HG03196 (cell line): ENCODE results near the gene FN3KRP.

ENCODE experiments used
- ATAC-seq: cut with Tn5 transposase; IDR thresholded peaks from one replicate; pipeline ENCODE4 v1.9.1; 2021; ENCODE audit not compliant: unreplicated experiment

Gene FN3KRP

DNA sequence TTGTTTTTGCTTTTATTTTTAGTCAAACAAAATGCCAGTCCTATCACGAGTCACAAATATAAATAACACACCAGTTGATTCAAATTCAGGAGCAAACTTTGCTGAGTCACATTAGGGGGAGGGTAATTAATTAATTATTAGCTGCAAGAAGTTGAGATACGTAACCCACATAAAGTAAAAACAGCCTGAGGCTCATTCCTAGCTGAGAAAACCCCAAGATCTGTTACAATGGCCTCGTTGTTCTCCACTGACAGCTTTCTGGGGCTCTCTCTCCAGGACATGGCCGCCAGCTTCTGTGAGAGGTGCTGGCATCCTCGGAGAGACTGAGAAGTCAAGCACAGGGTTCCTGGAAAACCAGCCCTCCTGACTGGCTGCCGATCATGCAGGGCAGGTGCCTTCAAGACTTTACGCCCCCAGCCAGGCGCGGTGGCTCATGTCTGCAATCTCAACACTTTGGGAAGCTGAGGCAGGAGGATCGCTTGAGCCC lies 29.1 kb upstream of the FN3KRP start:
- ATAC-seq = no peak

DNA sequence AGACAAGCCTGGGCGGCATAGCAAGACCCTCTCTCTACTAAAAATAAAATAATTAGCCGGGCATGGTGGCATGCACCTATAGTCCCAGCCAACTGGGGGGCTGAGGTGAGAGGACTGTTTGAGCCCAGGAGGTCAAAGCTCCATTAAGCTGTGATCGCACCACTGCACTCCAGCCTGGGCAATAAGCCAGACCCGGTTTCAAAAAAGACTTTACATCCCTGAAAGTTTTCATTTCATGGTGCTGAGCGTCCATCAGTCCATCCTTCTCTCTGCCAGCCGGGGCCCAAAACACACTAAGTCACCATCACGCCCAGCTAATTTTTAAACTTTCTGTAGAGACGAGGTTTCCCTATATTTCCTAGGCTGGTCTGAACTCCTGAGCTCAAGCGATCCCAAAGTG lies 28.6 kb upstream of the FN3KRP start:
- no peak for ATAC-seq

DNA sequence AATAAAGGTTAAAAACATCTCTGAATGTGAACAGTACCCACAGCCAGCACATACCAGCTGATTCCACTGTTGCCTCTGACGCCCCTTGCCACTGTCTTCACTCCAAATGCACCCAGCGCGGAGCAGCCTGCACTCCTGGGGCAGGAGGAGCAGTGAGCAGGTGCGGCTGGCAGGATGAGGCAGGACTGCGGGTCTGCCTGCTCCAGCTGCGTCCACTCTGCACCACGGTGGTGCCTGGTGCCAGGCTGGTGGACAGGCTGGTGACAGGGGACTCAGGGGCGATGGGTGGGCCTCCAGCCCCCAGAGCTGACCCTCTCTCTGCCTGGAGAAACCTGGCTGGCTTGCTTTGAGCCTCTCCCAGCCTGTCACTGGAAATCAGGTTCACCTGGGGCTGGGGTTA lies 27.4 kb upstream of the FN3KRP start:
- ATAC-seq = no peak

DNA sequence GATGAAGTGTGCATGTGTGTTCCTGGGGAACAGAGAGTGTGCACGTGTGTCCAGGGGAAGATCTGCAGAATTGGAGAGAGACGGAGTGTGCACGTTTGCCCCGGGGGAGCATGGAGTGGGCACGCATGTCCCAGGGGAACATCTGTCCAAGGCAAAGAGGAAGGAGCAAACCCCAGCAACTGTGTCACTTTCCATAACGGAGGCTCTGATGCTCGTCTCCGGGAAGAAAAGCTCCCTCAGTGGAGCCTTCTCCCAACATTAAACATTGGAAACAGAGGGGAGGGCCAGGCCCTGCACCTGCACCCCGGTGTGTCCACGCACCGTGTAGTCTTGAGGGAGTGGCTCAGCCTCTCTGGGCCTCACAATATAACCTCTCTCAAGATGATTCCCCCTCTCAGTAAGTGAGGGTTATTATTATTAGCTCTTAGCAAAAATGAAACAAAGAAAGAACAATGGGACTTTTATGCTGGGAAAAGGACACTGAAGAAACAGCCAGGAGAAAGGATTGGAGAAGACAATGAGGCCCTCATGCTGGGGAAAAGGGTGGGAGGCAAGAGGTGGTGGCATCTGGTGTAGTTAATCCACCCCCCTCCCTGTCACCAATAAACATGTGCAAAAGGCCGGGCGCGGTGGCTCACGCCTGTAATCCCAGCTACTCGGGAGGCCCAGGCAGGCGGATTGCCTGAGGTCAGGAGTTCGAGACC lies 25.6 kb upstream of the FN3KRP start:
- ATAC-seq = no peak

DNA sequence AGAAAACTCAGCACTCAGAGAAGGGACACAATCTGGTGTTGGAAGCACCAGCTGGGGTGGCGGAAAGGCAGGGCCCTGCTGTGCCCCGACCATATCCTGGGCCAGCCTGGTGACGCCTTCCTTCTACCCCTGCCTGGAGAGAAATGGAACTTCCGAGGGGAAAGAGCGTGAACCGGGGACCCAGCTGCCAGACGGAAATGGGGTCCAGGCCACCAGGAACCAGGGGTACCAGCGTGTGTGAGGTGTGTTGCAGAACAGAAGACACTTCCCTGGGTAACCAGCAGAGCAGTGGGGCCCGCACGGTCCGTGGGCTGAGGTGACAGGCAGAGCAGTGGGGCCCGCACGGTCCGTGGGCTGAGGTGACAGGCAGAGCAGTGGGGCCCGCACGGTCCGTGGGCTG lies 24.8 kb upstream of the FN3KRP start:
- no peak for ATAC-seq

DNA sequence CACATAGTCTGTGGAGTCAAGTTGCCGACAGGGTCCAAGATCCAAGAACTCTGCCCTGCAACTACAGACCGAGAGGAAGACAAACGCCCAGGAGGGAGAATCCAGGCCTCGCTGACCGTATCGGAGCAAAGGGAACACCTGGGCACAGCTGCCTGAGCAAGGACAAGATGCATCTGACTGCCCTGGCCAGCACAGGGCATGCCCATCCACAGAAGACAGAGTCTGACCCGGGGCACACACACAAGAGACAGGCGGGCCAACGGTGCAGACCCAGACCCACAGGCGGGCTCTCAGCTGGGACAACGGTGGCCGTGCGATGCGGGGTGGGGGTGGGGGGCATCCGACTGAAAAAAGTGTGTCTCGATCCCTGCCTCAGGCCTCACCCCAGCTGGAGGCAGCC lies 24.2 kb upstream of the FN3KRP start:
- no peak for ATAC-seq

DNA sequence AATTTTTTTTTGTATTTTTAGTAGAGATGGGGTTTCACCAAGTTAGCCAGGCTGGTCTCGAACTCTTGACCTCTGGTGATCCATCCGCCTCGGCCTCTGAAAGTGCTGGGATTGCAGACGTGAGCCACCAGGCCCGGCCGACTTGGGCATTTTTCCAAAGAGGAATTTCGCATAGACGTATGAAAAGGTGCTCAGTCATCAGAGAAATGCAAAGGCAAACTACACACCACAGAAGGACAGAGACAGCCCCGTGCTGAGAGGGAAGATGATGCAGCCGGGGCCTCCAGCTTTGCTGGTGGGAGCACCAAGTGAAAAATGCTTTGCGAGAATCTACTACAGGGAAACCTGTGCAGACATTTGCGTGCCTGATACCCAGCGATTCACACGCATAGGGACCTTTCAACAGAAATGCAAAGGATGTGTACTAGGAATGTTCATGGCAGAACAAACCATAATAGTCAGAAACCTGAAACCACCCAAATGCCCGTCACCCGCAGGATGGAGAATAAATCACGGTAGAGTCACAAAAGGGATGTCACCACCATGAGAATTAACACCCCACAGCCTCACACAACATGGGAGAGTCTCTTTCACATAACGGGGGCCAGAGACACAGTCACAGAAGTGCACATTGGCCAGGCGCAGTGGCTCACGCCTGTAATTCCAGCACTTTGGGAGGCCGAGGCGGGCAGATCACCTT lies 23.2 kb upstream of the FN3KRP start:
- ATAC-seq = no peak

DNA sequence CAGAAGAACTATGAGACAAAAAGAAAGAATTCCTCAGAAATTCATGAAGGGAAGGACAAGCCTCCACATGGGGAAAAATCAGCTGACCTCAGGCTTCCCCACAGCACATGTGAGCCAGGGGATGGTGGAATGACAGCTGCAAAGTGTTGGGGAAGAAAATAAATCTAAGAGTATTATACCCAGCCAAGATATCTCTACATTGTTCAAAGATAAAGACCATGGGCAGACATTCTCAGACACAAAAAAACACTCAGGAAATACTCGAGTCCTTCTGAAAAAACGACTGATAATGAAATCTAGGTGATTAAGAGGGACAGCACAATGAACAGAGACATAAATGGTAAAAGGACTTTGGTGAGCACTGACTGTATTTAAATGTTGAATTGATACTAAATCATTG lies 21.9 kb upstream of the FN3KRP start:
- ATAC-seq = no peak

DNA sequence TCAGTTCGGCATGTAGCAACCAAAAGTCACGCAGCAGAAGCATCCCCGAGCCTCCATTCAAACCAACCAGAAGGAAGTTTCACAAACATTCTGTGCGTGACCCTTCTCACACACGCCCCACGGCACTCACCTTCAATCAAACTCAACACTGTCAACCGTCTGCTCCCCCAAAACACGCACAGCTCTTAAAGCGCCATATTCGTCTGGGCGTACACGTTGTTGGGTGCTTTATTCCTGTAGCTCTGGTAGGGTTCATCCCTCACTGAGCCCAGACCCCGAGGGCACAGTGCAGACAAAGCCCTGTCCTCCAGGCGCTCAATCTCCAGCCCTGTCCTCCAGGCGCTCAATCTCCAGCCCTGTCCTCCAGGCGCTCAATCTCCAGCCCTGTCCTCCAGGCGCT lies 20.2 kb upstream of the FN3KRP start:
- no peak for ATAC-seq

DNA sequence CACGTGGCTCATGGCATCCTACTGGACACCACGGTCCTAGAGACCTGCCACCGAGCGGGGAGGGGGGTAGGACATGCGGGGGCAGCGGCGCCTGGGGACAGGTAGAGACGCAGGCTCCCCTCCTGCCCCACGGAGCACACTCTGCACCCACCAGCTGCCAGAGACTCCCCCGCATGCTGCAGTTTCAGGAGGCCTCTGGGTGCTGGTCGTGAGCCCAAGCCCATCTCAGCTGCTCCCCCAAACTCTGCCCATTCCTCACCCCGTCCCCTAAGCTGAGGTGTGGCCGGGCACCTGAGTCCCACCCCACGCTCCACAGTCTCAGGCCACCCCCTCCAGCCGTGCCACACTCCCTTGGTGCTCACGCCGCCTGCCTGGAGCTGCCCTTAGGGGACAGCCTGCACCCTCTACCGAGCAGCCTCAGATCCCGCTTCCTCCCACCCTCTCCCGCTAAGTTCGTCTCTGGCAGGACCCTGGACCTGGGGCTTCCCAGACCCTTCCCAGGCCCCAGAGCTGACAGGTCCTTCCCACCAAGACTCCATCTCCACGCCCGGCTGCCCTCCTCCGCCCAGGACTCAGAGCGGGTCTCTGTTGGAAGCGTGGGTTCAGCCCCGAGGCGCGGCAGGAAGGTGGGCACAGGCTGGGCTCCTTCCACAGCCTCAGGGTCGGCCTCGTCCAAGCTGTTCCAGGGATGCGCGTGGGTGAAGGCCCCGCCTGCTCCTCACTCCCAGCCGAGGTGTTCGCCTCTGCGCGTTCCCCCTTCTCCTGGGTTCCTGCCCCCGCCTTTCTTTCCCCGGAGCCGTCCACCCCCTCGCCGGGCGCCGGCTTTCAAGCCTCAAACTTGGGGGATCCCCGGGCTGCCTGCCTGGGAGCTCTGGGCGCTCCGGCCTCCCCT lies 19.3 kb upstream of the FN3KRP start:
- ATAC-seq = no peak

DNA sequence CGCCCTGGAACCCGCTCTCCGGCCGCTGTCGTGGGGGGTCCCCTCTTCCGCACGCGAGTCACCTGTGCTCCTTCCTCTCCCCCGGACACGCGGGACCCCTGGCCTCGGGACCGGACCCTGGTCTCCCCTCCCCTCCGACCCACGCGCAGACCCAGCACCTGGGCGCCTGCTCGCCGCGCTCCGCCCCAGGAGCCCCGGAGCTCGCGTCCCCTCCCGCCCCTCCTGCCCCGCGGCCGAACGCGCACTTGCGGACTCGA lies 18.8 kb upstream of the FN3KRP start:
- peak; percentile 7 for ATAC-seq

DNA sequence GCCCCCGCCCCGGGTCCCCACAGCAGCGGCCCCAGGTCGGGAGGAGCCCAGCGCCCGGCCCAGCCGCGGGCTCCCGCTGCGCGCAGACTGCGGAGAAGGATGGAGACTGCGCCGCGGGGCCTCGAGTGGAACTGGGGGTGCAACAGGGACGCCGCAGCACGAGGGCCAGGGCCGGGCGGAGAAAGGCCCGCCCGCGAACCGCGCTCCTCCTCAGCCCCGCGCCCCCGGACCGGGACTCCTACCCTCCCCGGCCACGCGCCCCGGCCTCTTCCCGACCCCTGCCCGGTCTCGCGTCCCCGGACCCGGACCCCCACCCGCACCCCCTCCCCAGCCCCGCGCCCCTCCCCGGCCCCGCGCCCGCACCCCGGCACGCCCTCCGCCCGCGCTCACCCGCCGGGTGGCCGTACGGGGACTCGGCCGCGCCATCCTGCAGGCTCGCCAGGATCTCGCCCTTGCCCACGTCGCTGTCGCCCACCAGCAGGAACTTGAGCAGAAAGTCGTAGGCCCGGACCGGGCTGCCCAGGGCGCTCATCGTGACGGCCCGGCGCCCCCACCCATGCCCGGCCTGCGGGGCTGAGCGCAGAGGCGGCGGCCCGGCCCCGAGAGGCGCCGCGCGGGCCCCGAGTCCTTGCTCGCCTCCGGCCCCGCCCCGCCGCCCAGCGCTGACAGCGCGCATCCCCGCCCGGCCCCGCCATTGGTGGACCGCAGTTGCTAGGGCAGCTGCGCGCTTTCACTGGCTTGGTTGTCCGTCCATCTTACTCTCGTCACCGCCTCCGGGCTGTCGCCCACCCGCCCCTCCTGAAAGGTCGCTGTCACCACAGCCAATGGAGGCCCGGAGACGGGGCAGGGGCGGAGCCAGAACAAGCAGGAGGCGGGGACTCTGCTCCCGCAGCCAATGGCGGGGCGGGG lies 18.2 kb upstream of the FN3KRP start, which contains the start of gene RAB40B:
TSS of gene RAB40B (minus strand) at position 634 of the 909 bp plus-strand sequence. CDS start at position 532, 102 bp downstream.
- ATAC-seq = peak; percentile 94

DNA sequence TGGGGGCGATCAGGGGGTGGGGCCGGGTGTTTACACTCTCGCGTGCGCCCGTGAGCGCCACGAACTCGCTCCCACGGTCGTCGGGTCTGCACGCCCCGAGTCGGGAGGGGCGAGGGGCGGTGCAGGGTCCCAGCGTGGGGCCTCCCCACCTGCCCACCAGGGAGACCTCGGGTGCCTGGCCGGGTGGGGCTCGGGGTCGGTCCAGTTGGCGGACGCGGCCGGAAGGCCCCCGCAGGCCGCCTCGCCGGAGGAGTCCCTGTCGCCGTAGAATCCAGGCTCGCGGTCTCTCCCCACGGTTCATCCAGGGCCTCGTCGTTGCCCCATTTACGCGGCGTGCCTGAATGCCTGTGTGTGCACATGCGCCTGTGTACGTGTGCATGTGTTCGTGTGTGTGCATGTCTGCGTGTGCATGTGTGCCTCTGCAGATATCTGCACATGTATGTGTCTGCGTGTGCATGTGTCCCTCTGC lies 17.5 kb upstream of the FN3KRP start:
- ATAC-seq = peak; percentile 16

DNA sequence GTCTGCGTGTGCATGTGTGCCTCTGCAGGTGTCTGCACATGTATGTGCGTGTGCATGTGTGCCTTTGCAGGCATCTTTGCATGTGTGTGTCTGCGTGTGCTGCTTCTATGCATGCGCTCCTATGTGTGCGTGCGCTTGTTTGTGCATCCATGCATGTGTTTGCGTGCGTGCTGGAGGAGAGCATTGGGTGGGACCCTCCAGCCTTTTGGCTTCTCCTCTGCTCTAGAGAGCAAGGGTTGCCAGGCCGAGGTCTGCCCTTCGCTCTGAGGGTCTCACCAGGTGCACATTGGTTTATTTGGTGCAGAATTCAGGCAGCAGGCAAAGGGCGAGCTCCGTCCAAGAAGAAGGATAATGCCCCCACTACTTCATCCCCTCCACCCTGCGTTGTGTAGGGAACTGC lies 17.0 kb upstream of the FN3KRP start:
- no peak for ATAC-seq

DNA sequence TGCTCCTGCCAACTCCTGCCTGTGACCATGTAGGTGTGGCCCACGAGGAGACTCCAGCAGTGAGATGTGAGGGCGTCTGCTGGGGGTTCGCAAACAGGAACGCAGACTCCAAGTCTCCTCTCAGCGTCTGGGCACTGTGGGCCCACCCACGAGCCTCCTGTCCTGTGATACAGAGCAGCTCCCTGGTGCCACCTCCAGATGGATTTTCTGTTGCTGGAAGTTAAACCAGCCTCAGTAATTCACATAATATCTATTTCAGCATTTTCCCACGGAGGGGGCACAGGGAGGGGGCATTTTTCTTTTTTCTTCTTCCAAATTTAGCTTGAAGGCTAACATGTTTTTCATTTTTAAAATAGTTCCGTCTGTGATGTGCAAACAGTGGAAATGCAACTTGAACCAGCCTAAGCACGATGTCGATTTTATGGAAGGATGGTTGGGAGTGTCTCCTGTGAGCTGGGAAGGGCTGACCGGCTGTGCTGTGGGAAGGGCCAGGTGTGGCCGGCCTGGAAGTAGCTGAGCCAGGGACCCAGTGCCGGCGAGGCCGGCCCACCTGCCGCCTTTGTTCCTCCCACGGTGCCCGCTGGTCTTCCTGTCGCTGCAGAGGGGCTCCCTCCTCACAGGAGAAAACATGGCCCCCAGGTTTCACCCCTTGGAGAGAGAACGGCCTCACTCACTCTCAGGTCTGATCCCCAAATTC lies 14.1 kb upstream of the FN3KRP start:
- no peak for ATAC-seq

DNA sequence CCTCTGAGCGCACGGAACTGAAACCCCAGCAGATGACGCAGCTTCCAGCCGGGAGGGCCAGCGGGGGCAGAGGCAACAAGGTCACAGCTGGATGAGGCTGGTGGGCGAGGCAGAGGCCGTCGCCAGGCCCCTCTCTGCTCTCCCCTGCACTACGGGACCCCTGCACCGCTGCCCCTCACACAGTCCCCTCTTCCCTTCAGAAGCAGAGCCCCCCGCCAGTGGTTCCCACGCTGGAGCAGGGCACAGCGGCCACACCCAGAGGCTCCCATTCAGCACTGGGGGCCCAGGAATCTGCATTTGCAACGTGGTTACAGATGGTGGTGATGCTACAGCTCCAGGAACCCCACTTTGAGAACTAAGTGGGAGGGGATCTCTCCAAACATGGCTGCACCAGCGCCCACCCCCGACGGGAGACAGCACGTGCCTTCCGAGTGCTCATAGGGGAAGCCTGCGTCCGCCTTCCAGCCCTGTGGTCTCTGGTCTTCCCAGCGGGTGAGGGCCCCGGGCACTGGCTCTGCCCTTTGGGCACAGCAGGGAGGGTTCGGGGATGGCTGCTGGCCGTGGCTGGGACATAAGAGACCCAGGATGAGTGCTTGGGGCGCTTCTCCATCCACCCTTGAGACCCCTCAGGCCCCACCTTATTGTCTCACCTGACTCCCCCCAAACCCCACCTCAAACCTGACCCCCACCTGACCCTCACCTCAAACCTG lies 13.3 kb upstream of the FN3KRP start:
- no peak for ATAC-seq

DNA sequence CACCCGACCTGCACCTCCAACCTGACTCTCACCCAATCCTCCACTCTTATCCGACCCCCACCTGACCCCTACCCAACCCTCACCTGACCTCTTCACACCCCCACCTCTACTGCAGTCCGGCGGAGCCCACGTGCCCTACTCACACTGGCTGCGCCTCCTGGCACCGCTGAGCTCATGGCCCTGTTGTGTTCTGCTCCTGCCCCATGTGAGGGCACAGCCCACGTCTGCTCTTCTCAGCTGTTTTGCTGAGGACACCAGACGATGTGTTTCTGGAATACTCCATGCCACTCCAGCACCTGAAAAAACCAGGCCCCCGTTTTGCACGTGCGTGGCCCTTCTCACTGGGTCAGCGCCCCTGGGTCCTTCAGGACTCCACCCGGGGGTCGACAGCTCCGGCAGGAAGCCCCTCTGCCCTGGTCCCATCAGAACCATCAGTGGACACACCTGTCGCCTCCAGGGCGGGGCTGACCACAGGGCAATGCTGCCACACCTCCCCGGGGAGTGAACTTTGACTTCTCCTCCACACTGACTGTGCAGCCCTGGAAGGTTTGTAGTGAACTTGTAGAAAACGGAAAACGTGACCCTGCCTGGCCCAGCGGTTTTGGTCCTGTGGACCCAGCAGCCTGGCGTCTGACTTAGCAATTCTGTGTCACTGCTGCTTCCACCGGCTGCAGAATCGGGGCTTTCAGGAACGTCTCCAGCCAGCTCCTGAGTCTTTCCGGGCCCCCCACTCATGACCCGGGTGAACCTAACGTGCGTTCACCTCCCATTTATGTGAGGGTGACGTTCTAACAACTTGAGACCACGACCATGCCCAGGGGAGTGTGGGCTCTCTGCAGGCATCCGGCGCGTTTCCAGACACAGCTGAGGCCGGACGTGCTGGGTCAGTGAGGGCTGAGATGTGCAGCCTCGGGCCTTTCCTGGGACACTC lies 12.3 kb upstream of the FN3KRP start:
- ATAC-seq = no peak

DNA sequence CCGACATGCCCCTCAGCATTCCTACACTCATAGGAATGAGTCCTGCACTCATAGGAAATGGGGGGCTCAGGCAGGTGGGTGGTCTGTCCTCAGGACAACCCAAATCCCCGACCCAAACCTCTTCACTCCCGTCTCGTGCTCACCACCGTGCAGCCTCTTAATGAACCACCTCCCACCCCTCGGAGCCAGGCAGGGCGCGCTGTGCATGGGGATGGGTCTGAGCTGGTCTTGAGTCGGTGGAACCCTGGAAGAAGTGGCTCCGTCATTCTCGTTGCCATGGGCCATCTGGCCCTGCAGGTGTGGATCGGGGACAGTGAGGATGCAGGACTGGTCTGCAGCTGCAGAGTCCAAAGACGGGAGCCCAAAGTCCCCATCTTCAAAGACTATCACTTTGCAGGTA lies 11.6 kb upstream of the FN3KRP start:
- no peak for ATAC-seq
